ENCODE measurements around the gene DUSP3.
"Not testable (repeated sequence)": the region's sequence is repeated elsewhere in the genome, so short reads cannot be mapped to it uniquely, and the experiment has no call there.

The DUSP3 gene

GRCh38 chr17:43805117-43805516, 26.3 kb upstream of the DUSP3 start:
- no peak for DNase-seq (ENCODE audit: low read depth)
- H3K4me3 ChIP-seq (ENCODE audit: control insufficient read depth, low read depth, low read length): no peak overlapping the region
- TF ChIP-seq CTCF (IDR thresholded peaks at IDR 0.05; ENCODE audit: control insufficient read depth, insufficient read depth, low read depth, low read length, missing control alignments): no peak

GRCh38 chr17:43803758-43804157, 25.0 kb upstream of the DUSP3 start:
- TF ChIP-seq CTCF (IDR thresholded peaks at IDR 0.05; ENCODE audit: control insufficient read depth, insufficient read depth, low read depth, low read length, missing control alignments): no peak
- no peak overlapping the region for H3K4me3 ChIP-seq (ENCODE audit: control insufficient read depth, low read depth, low read length)
- no peak for DNase-seq (ENCODE audit: low read depth)

- H3K4me3 ChIP-seq (ENCODE audit: control insufficient read depth, low read depth, low read length): no peak overlapping the region
- no peak for DNase-seq (ENCODE audit: low read depth)
- no peak for TF ChIP-seq CTCF (IDR thresholded peaks at IDR 0.05; ENCODE audit: control insufficient read depth, insufficient read depth, low read depth, low read length, missing control alignments)
Observed at GRCh38 chr17:43801844-43802243, 23.1 kb upstream of the DUSP3 start.

GRCh38 chr17:43800736-43801135, 22.0 kb upstream of the DUSP3 start:
- H3K4me3 ChIP-seq (ENCODE audit: control insufficient read depth, low read depth, low read length): no peak overlapping the region
- no peak for TF ChIP-seq CTCF (IDR thresholded peaks at IDR 0.05; ENCODE audit: control insufficient read depth, insufficient read depth, low read depth, low read length, missing control alignments)
- DNase-seq (ENCODE audit: low read depth): no peak

GRCh38 chr17:43799047-43799446, 20.3 kb upstream of the DUSP3 start:
- DNase-seq (ENCODE audit: low read depth): no peak
- no peak for TF ChIP-seq CTCF (IDR thresholded peaks at IDR 0.05; ENCODE audit: control insufficient read depth, insufficient read depth, low read depth, low read length, missing control alignments)

GRCh38 chr17:43798024-43798423, 19.2 kb upstream of the DUSP3 start:
- not testable (repeated sequence) for H3K4me3 ChIP-seq (ENCODE audit: control insufficient read depth, low read depth, low read length); DNase-seq (ENCODE audit: low read depth)

More at GRCh38 chr17:43799047-43799446, 20.3 kb upstream of the DUSP3 start:
- no peak overlapping the region for H3K4me3 ChIP-seq (ENCODE audit: control insufficient read depth, low read depth, low read length)

GRCh38 chr17:43792668-43793067, 13.9 kb upstream of the DUSP3 start:
- not testable (repeated sequence) for DNase-seq (ENCODE audit: low read depth); H3K4me3 ChIP-seq (ENCODE audit: control insufficient read depth, low read depth, low read length)

GRCh38 chr17:43791589-43791988, 12.8 kb upstream of the DUSP3 start:
- DNase-seq (ENCODE audit: low read depth): no peak
- no peak overlapping the region for H3K4me3 ChIP-seq (ENCODE audit: control insufficient read depth, low read depth, low read length)
- TF ChIP-seq CTCF (IDR thresholded peaks at IDR 0.05; ENCODE audit: control insufficient read depth, insufficient read depth, low read depth, low read length, missing control alignments): no peak
